SK-N-SH (cell line): ENCODE data around the gene ITGAE. TPM values are rescaled to one million over a fixed set of nuclear protein-coding genes. Genes with fewer than 3 reads are reported as not detected.

Experiments
- CTCF ChIA-PET: fragments of 300-600, 350-600 bp; formaldehyde crosslinking; extraction: SDS; loops from one replicate; lab custom pipeline; 2021; lab: Yijun Ruan, JAX
- POLR2A ChIA-PET: fragments of 350-600 bp; sonication (Branson Sonifier 250); formaldehyde crosslinking; extraction: SDS; loops from one replicate; lab custom pipeline; 2020; ENCODE audit warnings: antibody characterized with exemption, inconsistent platforms; lab: Yijun Ruan, JAX
- DNase-seq: peaks from one replicate; pipeline ENCODE4 v3.0.0; 2012
- H2AFZ ChIP-seq: fragments of 200-600 bp; sonication (generic); 2 replicates; pipeline ENCODE4 v1.8.1; 2016; ENCODE audit warnings: antibody characterized with exemption, mild to moderate bottlenecking, low read depth
- H3F3A ChIP-seq: fragments of 200-600 bp; sonication (generic); replicated peaks from 2 replicates; pipeline ENCODE3; 2016; ENCODE audit warnings: antibody characterized with exemption, mild to moderate bottlenecking; ENCODE audit not compliant: insufficient read depth
- H3K27ac ChIP-seq, 2 experiments: fragments of 200-500 bp in 1 of 2; fragments of 200-600 bp in 1 of 2; sonication (Bioruptor generic) in 1 of 2; sonication (generic), shearing (Covaris generic) in 1 of 2; 2 replicates each; pipeline versions ENCODE4 v1.5.1 to v1.6.1; 2014 to 2016; ENCODE audit warnings: low read depth in 2 of 2, inconsistent platforms in 1 of 2, low read length in 1 of 2, mild to moderate bottlenecking in 1 of 2, mixed read lengths in 1 of 2
- H3K27me3 ChIP-seq: fragments of 200-600 bp; sonication (generic), shearing (Covaris generic); 2 replicates; pipeline ENCODE4 v1.6.1; 2016; ENCODE audit warnings: mixed run types; ENCODE audit not compliant: insufficient read depth
- H3K36me3 ChIP-seq, 2 experiments: fragments of 200-500 bp in 1 of 2; fragments of 200-600 bp in 1 of 2; sonication (Bioruptor generic) in 1 of 2; sonication (generic) in 1 of 2; replicated peaks in 1 of 2; 2 replicates each; pipeline versions ENCODE3 to v1.5.1; 2014 to 2016; ENCODE audit warnings: low read length in 1 of 2, mild to moderate bottlenecking in 1 of 2; ENCODE audit not compliant: insufficient read depth in 2 of 2, control insufficient read depth in 1 of 2
- H3K4me1 ChIP-seq, 2 experiments: fragments of 200-500 bp in 1 of 2; fragments of 200-600 bp in 1 of 2; sonication (Bioruptor generic) in 1 of 2; sonication (generic), shearing (Covaris generic) in 1 of 2; 2 replicates each; pipeline versions ENCODE4 v1.5.1 to v1.6.1; 2014 to 2016; ENCODE audit warnings: low read depth in 1 of 2, low read length in 1 of 2, mixed run types in 1 of 2; ENCODE audit not compliant: insufficient read depth in 2 of 2, control insufficient read depth in 1 of 2
- H3K4me2 ChIP-seq: fragments of 200-600 bp; sonication (generic), shearing (Covaris generic); 2 replicates; pipeline ENCODE4 v1.6.1; 2017; ENCODE audit warnings: mixed run types
- H3K4me3 ChIP-seq, 2 experiments: fragments of 200-500 bp in 1 of 2; fragments of 200-600 bp in 1 of 2; sonication (Bioruptor generic) in 1 of 2; sonication (generic), shearing (Covaris generic) in 1 of 2; 2 replicates each; pipeline versions ENCODE4 v1.5.1 to v1.8.1; 2014 to 2016; ENCODE audit warnings: low read depth in 2 of 2, inconsistent platforms in 1 of 2, low read length in 1 of 2, mild to moderate bottlenecking in 1 of 2, mixed read lengths in 1 of 2, moderate library complexity in 1 of 2
- H3K79me2 ChIP-seq: fragments of 200-600 bp; sonication (generic); 2 replicates; pipeline ENCODE4 v1.8.1; 2017; ENCODE audit warnings: mild to moderate bottlenecking; ENCODE audit not compliant: insufficient read depth
- H3K9ac ChIP-seq: fragments of 200-600 bp; sonication (generic); 2 replicates; pipeline ENCODE4 v1.6.1; 2017; ENCODE audit warnings: mixed run types
- H3K9me2 ChIP-seq: fragments of 200-600 bp; sonication (generic); 2 replicates; pipeline ENCODE4 v1.6.1; 2017; ENCODE audit warnings: mixed run types
- H3K9me3 ChIP-seq: fragments of 200-600 bp; sonication (generic); 2 replicates; pipeline ENCODE4 v1.6.1; 2017; ENCODE audit warnings: mixed run types, mild to moderate bottlenecking, moderate library complexity
- H4K20me1 ChIP-seq: fragments of 200-600 bp; sonication (generic); 2 replicates; pipeline ENCODE4 v1.6.1; 2017; ENCODE audit warnings: mild to moderate bottlenecking, mixed run types; ENCODE audit not compliant: insufficient read depth
- MXI1 ChIP-seq: IDR thresholded peaks from 2 replicates; pipeline ENCODE4 v1.6.1; 2012; ENCODE audit warnings: mild to moderate bottlenecking, low read depth, low read length, improper control_type of control experiment
- RAD21 ChIP-seq: IDR thresholded peaks from 2 replicates; pipeline ENCODE4 v1.6.1; 2012; ENCODE audit warnings: mild to moderate bottlenecking, low read length
- TAF1 ChIP-seq: IDR thresholded peaks from 2 replicates; pipeline ENCODE4 v1.6.1; 2012; ENCODE audit warnings: low read depth, mild to moderate bottlenecking, low read length, moderate library complexity, borderline replicate concordance
- WGBS: methylation state at CpG from one replicate; pipeline ENCODE4 v1.1.6; 2017; ENCODE audit warnings: low lambda C conversion rate; 5-methylcytosine and 5-hydroxymethylcytosine counted together
- polyA plus RNA-seq, 3 experiments: library from polyadenylated mRNA; depleted of rRNA; stranded (reverse); fragments of >200 nt; gene quantifications; 2 replicates each; pipeline ENCODE4 v1.2.3, GENCODE V29; 2012
- TF ChIP-seq, protein P1 (sequence below): IDR thresholded peaks from 2 replicates; pipeline ENCODE4; 2012
- TF ChIP-seq, protein P2 (sequence below): fragments of 150-350 bp; IDR thresholded peaks from 2 replicates; pipeline ENCODE4 v1.6.1; 2016; ENCODE audit warnings: mild to moderate bottlenecking, low read depth, low read length
- TF ChIP-seq, protein P3 (sequence below): IDR thresholded peaks from 2 replicates; pipeline ENCODE4 v1.6.1; 2012; ENCODE audit warnings: mild to moderate bottlenecking, low read depth, low read length, moderate library complexity

The ITGAE gene
- polyA plus RNA-seq, 1 of the 3 experiments (the other 2 are of a cell fraction): 56.7 TPM

DNA sequence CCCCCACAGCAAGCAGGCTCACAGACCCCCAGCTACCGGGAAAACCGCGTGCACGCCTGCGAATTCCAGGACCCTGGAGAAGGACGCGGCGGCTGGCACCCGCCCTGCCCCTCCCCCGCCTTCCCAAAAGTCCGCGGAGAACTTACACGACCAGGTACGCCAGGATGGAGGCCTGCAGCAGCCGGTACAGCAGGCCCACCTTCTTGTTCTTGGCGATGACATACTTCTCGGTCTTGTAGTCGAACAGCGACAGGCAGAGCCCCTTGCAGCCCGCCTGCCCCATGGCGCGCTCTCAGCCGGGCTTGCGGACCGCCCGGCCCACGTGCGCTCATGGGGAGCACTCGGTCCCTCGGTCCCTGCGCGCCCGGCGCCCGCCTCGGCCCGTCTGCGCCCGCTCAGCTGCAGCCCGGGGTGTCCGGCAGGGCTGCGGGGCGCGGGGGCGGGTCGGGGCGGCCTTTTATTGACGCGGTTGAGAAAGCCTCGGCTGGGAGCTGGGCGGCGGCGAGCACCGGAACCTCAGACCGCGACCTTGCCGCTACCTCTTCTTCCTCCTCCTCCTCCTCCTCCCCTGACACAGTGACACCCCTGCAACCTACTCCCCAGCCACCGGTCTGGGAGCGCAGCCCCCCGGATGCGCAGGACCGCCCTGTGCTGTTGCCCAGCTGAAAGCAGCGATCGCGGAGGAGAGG is 105.1 kb downstream of the ITGAE start, which contains the start of gene P2RX5:
P2RX5 (minus strand) TSS at position 433 of the 689 bp plus-strand sequence; CDS start at position 283, 150 bp downstream.
- TF ChIP-seq MXI1 (peak; percentile 46; the same call in 1 of the 2 replicates), RAD21 (no peak), TAF1 (no peak)
- TF ChIP-seq, protein P1, sequence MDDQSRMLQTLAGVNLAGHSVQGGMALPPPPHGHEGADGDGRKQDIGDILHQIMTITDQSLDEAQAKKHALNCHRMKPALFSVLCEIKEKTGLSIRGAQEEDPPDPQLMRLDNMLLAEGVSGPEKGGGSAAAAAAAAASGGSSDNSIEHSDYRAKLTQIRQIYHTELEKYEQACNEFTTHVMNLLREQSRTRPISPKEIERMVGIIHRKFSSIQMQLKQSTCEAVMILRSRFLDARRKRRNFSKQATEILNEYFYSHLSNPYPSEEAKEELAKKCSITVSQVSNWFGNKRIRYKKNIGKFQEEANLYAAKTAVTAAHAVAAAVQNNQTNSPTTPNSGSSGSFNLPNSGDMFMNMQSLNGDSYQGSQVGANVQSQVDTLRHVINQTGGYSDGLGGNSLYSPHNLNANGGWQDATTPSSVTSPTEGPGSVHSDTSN: no peak
- TF ChIP-seq, protein P2, sequence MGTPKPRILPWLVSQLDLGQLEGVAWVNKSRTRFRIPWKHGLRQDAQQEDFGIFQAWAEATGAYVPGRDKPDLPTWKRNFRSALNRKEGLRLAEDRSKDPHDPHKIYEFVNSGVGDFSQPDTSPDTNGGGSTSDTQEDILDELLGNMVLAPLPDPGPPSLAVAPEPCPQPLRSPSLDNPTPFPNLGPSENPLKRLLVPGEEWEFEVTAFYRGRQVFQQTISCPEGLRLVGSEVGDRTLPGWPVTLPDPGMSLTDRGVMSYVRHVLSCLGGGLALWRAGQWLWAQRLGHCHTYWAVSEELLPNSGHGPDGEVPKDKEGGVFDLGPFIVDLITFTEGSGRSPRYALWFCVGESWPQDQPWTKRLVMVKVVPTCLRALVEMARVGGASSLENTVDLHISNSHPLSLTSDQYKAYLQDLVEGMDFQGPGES: no peak
- TF ChIP-seq, protein P3, sequence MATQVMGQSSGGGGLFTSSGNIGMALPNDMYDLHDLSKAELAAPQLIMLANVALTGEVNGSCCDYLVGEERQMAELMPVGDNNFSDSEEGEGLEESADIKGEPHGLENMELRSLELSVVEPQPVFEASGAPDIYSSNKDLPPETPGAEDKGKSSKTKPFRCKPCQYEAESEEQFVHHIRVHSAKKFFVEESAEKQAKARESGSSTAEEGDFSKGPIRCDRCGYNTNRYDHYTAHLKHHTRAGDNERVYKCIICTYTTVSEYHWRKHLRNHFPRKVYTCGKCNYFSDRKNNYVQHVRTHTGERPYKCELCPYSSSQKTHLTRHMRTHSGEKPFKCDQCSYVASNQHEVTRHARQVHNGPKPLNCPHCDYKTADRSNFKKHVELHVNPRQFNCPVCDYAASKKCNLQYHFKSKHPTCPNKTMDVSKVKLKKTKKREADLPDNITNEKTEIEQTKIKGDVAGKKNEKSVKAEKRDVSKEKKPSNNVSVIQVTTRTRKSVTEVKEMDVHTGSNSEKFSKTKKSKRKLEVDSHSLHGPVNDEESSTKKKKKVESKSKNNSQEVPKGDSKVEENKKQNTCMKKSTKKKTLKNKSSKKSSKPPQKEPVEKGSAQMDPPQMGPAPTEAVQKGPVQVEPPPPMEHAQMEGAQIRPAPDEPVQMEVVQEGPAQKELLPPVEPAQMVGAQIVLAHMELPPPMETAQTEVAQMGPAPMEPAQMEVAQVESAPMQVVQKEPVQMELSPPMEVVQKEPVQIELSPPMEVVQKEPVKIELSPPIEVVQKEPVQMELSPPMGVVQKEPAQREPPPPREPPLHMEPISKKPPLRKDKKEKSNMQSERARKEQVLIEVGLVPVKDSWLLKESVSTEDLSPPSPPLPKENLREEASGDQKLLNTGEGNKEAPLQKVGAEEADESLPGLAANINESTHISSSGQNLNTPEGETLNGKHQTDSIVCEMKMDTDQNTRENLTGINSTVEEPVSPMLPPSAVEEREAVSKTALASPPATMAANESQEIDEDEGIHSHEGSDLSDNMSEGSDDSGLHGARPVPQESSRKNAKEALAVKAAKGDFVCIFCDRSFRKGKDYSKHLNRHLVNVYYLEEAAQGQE: peak; percentile 92

More for the DNA sequence above, 105.1 kb downstream of the ITGAE start, which contains the start of gene P2RX5:
- no peaks in the 10 kb centered on the region for H4K20me1 ChIP-seq
- peak within 1 kb of the TSS; percentile 44 to 58 for H3K4me3 ChIP-seq
- H3K4me2 ChIP-seq: peak within 1 kb of the TSS; percentile 82
- no peaks in the 10 kb centered on the region for H3K27me3 ChIP-seq
- CTCF ChIA-PET: interaction anchor here (0.5 to 4.3 kb wide), 6 partner anchors 13 to 1170 kb away, joined by 3 to 28 read pairs (median 4); partner anchors contain the start of gene HASPIN
- no peaks in the 10 kb centered on the region for H3K9me3 ChIP-seq
- H3K9ac ChIP-seq: no peak within 1 kb of the TSS
- H3F3A ChIP-seq: no peaks in the 10 kb centered on the region
- peak within 1 kb of the TSS; percentile 65 for H2AFZ ChIP-seq
- H3K9me2 ChIP-seq: no peaks in the 10 kb centered on the region
- H3K4me1 ChIP-seq: peaks cover 0 to 13% of the 10 kb centered on the region in 2 experiments; a peak in 1 of 4 replicates
- no peaks in the 10 kb centered on the region for H3K79me2 ChIP-seq
- peak; percentile 81 for DNase-seq
- 5% methylated on average over 41 of the region's 65 CpGs for WGBS
- POLR2A ChIA-PET: interaction anchor here (1.0 kb wide), 1 partner anchor 15 kb away, joined by 3 read pairs; no protein-coding TSS in a partner anchor
- 0 out of 4 replicates have a peak within 1 kb of the TSS, but pooled peaks of 1 of the 2 experiments have one; percentile 3 for H3K27ac ChIP-seq
- no peaks in the 10 kb centered on the region for H3K36me3 ChIP-seq
